ENCODE data around the gene DNAJC22. TPM values are rescaled to one million over a fixed set of nuclear protein-coding genes. Genes with fewer than 3 reads are reported as not detected.

DNAJC22 gene
- total RNA-seq, 1 donor from 2014 or later, result 0.16 TPM

- no peak for DNase-seq (ENCODE audit: low spot score)
Measured at GRCh38 chr12:49345051-49345824, 1.4 kb upstream of the DNAJC22 start.

DNA sequence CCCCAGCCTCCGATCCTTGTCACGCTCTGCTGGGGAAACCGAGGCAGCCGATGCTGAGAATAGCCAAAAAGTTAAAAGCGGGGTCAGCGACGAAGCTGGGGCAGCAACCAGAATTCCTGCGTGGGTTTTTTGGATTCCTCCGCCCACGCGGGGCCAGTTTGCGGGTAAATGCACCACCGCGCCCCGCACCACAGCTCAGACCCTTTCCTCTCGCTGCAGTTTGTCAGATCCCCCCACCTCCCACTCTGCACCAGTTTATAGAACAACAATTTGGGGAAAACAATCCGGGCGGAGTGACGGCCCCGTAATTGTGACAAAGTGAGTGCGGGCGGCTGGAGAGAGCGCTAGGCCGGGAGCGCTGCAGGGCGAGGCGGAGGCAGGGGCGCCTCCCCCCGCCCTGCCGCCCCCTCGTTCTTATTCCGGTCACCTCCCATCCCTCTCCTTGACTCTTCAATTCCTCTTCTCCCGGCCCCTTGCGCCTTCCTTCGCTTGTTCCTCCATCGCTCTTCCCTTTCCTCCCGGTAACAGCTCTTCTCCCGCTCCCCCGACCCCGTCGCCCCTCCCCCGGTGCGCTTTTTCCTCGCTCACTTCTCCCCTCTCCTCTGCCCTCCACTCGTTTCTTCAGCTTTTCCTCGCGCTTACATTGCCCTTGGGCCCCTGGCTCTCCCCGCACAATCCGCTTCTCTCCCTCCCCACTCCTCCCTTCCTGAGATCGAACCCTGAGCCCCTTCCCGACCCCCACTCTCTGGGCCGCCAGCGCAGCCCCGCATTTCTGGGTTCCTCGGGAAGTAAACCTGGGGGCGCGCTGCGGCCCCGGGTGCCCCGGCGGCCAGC lies 646 bp upstream of the DNAJC22 start:
- DNase-seq (ENCODE audit: low spot score), result no peak

- DNase-seq (ENCODE audit: low spot score), result peak; percentile 77
Measured at GRCh38 chr12:49347311-49348193, 864 bp downstream of the DNAJC22 start.

- DNase-seq (ENCODE audit: low spot score), result no peak
Measured at GRCh38 chr12:49348781-49349180, 2.1 kb downstream of the DNAJC22 start.

DNA sequence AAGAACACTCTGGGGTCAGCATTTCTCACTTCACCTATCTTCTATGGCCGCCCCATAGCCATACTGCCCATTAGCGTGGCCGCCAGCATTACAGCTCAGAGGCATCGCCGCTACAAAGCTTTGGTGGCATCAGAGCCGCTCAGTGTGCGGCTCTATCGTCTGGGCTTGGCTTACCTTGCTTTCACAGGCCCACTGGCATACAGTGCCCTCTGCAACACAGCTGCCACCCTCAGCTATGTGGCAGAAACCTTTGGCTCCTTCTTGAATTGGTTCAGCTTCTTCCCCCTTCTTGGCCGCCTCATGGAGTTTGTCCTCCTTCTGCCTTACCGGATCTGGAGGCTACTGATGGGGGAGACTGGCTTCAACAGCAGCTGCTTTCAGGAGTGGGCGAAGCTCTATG lies 2.6 kb downstream of the DNAJC22 start:
- no peak for DNase-seq (ENCODE audit: low spot score)

GRCh38 chr12:49352351-49352750 lies 5.7 kb downstream of the DNAJC22 start:
- DNase-seq (ENCODE audit: low spot score), result no peak

DNA sequence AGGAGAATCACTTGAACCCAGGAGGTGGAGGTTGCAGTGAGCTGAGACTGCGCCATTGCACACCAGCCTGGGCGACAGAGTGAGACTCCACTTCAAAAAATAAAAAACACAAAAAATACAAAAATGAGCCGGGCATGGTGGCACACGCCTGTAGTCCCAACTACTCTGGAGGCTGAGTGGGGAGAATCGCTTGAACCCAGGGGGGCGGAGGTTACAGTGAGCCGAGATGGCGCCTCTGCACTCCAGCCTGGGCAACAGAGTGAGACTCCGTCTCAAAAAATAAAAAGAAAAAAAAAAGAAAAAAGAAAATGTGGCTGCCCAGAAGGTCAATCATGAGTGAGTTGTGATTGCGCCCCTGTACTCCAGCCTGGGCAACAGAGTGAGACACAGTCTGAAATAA lies 9.2 kb downstream of the DNAJC22 start:
- DNase-seq (ENCODE audit: low spot score), result no peak

- no peak for DNase-seq (ENCODE audit: low spot score)
Measured at GRCh38 chr12:49357103-49357678, 10.5 kb downstream of the DNAJC22 start.

DNA sequence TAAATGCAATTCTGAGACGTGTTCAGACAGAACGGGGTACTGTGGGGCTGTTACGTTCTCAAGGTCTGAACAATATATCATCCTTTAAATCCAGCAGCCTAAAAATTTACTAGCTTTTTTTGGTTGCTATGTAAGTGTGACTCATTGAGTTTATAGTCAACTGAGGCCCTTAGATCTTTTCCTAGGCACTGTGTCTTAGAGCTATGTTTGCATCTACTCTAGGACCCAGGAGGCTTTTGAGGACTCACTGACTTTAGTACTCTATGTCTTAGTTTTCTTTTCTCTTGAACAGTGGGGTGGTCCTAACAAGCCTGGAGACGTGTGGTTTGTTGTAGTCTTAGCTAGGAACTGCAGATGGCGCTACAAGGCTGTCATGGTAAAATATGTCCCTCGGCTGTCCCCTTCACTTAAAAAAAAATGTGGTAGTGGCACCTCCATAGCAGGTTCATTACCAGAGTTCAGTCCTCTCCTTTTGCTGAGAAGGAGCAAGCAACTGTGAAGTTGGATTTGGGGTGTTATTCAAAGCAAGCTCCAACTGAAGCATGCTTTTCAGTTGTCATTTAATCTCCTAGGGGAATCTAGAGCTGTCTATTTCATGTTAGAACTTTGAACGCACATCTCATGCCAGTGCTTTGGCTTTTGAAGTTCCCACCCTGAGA lies 11.9 kb downstream of the DNAJC22 start:
- no peak for DNase-seq (ENCODE audit: low spot score)

DNA sequence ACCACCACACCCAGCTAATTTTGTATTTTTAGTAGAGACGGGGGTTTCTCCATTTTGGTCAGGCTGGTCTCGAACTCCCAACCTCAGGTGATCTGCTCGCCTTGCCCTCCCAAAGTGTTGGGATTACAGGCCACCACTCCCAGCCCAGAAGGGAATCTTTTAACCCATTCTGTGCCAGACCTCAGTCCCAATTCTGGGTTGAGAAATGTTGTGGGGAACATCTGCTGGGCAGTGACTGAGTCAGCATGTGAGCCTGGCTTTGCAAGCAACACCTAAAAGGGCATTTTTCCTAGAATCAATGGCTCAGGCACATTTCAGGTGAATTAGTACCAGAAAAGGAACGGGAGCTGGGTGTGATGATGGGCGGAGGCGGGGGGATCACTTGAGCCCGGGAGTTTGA lies 13.0 kb downstream of the DNAJC22 start:
- no peak for DNase-seq (ENCODE audit: low spot score)

DNA sequence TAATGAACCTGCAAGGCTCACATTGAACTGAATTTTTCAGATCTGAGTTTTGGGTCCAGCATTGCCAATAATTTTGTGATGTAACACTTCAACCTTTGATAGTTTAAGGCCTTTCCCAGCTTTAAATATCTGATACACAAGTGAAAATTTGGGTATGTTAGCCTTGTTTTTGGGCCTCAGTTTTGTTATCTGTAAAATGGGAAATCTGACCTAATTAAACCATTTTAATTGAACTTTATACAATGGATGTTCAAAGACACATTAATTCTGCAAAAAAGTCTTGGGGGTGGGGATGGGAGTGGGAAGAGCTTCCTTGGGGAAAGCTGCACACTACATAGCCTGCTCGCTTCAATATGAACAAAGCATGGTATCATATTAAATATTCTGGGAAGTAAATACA lies 15.4 kb downstream of the DNAJC22 start:
- DNase-seq (ENCODE audit: low spot score), result no peak

DNA sequence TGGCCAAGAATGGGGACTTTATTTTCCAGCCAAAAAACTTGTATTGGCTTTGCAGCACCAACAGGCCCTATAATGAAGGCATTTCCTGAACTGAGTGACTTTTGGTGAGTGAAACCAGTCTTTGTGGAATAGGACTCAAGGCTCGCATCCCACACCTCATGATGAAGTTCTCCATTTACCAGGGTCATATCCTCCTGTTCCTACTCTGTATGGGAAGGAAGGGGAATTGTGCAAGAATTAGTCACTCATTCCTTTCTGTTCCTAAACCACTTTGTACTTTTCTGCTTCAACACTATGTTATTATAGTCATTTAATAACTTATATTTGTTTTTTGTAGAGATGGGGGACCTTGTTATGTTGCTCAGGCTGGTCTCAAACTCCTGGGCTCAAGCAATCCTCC lies 18.3 kb downstream of the DNAJC22 start:
- no peak for DNase-seq (ENCODE audit: low spot score)

- no peak for DNase-seq (ENCODE audit: low spot score)
Measured at GRCh38 chr12:49365542-49365941, 18.9 kb downstream of the DNAJC22 start.

DNA sequence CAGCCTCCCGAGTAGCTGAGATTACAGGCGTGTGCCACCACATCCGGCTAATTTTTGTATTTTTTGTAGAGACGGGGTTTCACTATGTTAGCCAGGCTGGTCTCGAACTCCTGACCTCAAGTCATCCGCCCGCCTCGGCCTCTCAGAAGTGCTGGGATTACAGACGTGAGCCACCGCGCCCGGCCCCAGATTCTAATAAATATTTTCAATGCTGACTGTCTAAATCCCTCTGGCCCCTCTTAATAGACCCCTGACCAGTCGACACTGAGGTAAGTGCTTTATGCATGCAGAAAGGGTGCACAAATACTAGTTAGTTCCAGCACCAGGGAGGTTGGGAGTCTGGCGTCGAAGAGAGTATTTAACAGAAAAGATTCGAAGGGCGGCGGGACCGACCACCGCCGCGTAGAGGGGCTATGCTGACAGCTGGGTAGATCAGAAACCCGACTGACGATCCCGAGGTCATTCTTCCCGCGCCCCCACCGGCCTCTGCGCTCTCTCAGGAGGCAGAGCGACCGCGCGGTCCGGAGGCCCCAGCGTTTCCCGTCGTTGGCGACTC lies 19.5 kb downstream of the DNAJC22 start:
- no peak for DNase-seq (ENCODE audit: low spot score)

DNA sequence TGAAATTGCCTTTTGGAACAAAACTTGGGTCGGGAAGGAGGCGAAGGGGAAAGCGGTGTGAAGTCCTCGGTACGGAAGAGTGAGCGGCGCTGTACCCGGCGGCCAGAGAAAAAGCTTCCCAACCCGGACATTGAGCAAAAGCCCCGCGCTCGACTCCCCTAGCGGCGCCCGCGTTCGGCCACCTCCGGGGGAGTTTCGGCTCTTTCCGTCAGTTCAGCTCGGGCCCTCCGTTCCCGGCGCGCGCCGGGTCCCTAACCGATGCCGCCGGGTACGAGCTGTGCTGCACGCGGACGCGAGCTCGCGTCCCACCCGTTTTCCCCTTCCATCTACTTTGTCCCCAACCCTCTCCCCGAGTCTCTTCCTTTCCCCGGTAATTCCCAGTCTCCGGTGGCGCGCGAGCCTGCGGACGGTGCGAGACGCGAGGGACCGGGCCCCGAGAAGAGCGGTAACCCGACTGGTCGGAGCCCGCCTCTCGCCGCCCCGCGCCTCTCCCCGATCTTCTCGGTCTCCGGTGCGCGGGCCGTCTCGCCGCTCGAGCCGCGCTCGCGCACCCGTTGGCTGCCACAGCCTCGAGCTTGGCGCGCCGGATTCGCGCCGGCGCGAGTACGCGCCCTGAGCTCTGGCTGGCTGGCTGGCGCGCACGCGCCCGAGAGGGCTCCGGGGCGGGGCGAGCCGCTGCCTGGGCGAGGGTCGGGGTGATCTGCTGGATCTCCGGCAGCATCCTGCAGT lies 20.1 kb downstream of the DNAJC22 start:
- peak; percentile 88 for DNase-seq (ENCODE audit: low spot score)

DNA sequence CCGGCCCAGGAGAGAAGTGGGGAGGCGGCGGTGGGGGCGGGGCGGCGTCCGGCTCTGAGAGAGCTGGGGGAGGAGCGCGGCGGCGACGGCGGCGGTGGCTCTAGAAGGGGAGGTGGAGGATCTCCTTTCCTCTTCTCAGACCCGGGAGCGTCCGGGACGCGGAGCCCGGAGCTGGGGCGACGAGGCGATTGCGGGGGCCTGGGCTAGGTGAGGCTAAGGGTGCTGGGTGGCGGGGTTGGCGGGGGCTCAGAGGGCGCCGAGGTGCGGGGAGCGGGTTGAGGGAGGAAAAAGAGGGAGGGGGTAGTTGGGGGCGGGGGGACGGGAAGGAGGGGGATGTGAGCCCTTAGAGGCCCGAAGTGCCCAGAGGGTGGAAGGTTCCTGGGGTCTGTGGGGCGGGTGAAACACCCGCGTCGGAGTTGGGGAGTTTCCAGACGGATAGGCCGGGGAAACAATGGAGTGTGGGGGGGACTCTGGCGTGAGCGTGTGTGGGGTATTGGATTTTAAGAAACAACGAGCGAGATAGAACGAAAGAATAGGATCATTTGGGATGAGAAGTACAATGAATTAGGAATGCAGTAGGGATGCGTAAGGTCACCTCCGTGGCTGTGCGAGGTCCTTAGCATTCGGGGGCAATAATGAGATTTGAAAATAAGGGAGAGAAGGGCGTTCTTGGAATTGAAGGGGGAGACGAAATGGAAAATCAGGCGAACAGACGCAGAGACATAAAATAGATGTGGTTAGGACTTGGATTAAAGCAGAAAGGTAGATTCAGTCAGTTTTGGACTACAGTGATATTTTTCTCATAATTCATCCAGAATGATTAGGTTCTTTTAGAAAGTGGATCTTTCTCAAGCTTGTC lies 20.9 kb downstream of the DNAJC22 start, which contains the start of gene SPATS2:
SPATS2 (plus strand) TSS at position 82 of the 859 bp plus-strand sequence. CDS start 93,551 bp downstream, outside the sequence.
- peak; percentile 93 for DNase-seq (ENCODE audit: low spot score)

DNA sequence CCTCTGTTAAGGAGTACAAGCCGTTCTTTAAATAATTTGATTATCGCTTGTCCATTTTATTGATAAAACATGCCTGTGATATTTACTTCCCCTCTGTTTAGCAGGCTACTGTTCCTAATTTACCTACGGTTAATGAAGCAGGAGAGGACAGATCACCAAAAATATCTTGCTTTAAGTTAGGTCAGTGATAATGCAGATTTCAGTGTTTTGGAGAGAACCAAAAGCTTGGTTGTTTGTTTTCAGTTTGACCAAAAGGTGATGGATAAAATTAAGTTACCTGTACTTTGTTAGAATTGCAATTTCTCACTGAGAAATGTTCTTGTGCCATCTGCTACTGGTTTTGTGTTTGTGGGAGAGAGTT lies 21.5 kb downstream of the DNAJC22 start:
- DNase-seq (ENCODE audit: low spot score), result no peak

DNA sequence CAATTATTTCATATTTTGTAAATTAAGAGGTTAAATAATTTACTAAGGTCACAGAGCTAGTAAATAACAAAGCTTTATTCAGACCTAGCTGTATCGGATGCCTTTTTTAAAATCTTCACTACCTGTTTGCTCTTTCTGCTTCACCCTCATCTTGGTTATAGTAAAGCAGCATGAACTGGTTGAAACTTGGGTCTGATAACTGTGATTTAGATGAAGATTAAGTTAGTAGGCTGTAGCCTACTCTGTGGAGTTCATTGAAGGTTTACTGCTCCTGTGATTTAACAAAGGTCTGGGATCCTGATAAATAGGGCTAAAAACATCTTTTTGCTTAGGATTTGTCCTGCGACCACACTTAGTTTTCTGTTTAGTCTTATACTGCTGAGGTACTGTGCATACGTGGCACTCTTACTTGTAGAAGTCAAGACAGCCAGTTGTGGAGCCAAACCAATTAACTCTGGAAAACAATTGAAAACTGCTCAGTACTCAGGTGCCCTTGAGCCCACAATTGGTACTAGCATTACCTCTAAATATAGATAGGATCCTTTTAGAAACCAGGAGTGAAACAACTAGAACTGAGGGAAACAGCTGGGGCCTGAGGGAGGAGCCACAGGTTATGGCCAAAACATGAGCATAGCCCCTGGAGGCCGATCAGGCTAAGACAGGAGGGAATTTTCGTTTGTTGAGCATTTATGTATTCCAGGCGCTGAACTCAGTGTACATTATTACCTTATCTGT lies 22.9 kb downstream of the DNAJC22 start:
- DNase-seq (ENCODE audit: low spot score), result no peak
